Gastroesophageal sphincter (tissue), 4 donors: ENCODE measurements around the gene EGFR. TPM values are rescaled to one million over a fixed set of nuclear protein-coding genes. Genes with fewer than 3 reads are reported as not detected.

ENCODE experiments used
- ATAC-seq: fragments of 150-250 bp; one replicate; pipeline ENCODE4 v1.9.1; 2016; ENCODE audit warnings: mild to moderate bottlenecking, moderate library complexity
- H3K27ac ChIP-seq, 4 donors: fragments of 200-600 bp; sonication (generic) in 3 of 4; 1 replicate in 3 of 4; 2 replicates in 1 of 4; pipeline ENCODE4 v1.5.1; 2016 to 2019
- H3K27me3 ChIP-seq: fragments of 200-600 bp; sonication (generic); one replicate; pipeline ENCODE4 v1.5.1; 2019
- H3K36me3 ChIP-seq, 2 donors: fragments of 200-600 bp; sonication (generic); one replicate each; pipeline ENCODE4 v1.5.1; 2019; ENCODE audit warnings: control low read depth in 1 of 2
- H3K4me1 ChIP-seq, 3 donors: fragments of 200-600 bp; sonication (generic); 1 replicate in 2 of 3; 2 replicates in 1 of 3; pipeline ENCODE4 v1.5.1; 2016 to 2019; ENCODE audit warnings: control low read depth in 2 of 3
- H3K4me3 ChIP-seq, 2 donors: fragments of 200-600 bp; sonication (generic); one replicate each; pipeline ENCODE4 v1.5.1; 2019; ENCODE audit warnings: mild to moderate bottlenecking in 1 of 2, moderate library complexity in 1 of 2
- H3K9me3 ChIP-seq, 3 donors: fragments of 200-600 bp; sonication (generic); one replicate each; pipeline ENCODE4 v1.5.1; 2017 to 2019; ENCODE audit warnings: control low read depth in 2 of 3
- EP300 ChIP-seq: sonication (generic); formaldehyde crosslinking; IDR thresholded peaks from one replicate; pipeline ENCODE4 v1.6.1; 2017; ENCODE audit warnings: antibody characterized with exemption, mild to moderate bottlenecking
- POLR2A ChIP-seq, 2 donors: fragments of 450-650 bp; IDR thresholded peaks; one replicate each; pipeline ENCODE4 v1.6.1; 2017; ENCODE audit warnings: antibody characterized with exemption in 2 of 2, mild to moderate bottlenecking in 2 of 2, moderate library complexity in 1 of 2
- POLR2AphosphoS5 ChIP-seq: sonication (generic); formaldehyde crosslinking; IDR thresholded peaks from one replicate; pipeline ENCODE4 v1.6.1; 2017; ENCODE audit warnings: antibody characterized with exemption
- WGBS, 2 donors: methylation state at CpG; one replicate each; pipeline ENCODE4 v1.1.5; 2018; ENCODE audit warnings: low coverage in 1 of 2; 5-methylcytosine and 5-hydroxymethylcytosine counted together
- total RNA-seq, 4 donors: library from RNA; depleted of rRNA; stranded (reverse); fragments of >200 nt; gene quantifications; one replicate each; pipeline ENCODE4 v1.1.0, GENCODE V29; 2016
- TF ChIP-seq, protein P1 (sequence below), 4 experiments: fragments of 200-600 bp in 2 of 4; fragments of 450-650 bp in 2 of 4; sonication (generic) in 1 of 4; IDR thresholded peaks; one replicate each; pipeline ENCODE4 v1.5.1; 2017 to 2019; ENCODE audit warnings: antibody characterized with exemption in 4 of 4, mild to moderate bottlenecking in 2 of 4, moderate library complexity in 2 of 4

The EGFR gene
- total RNA-seq, 4 donors from 2014 or later: 85.7 to 126 (median 111) TPM

- Histone ChIP-seq H3K4me1 (no peaks in the 10 kb centered on the region), H3K9me3 (no peaks in the 10 kb centered on the region), H3K27me3 (peaks cover under 1% of the 10 kb centered on the region), H3K36me3 (no peaks in the 10 kb centered on the region), H3K27ac (no peak overlapping the region), H3K4me3 (no peak overlapping the region)
- 60 to 76% methylated on average over 3 of the region's 3 CpGs for WGBS, 2 donors
- TF ChIP-seq, protein P1, sequence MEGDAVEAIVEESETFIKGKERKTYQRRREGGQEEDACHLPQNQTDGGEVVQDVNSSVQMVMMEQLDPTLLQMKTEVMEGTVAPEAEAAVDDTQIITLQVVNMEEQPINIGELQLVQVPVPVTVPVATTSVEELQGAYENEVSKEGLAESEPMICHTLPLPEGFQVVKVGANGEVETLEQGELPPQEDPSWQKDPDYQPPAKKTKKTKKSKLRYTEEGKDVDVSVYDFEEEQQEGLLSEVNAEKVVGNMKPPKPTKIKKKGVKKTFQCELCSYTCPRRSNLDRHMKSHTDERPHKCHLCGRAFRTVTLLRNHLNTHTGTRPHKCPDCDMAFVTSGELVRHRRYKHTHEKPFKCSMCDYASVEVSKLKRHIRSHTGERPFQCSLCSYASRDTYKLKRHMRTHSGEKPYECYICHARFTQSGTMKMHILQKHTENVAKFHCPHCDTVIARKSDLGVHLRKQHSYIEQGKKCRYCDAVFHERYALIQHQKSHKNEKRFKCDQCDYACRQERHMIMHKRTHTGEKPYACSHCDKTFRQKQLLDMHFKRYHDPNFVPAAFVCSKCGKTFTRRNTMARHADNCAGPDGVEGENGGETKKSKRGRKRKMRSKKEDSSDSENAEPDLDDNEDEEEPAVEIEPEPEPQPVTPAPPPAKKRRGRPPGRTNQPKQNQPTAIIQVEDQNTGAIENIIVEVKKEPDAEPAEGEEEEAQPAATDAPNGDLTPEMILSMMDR (IDR thresholded peaks at IDR 0.05): no peak
- no peak for TF ChIP-seq EP300
- TF ChIP-seq POLR2A (IDR thresholded peaks at IDR 0.05): no peak
- TF ChIP-seq POLR2AphosphoS5: no peak
- no peak for ATAC-seq
These were observed 220.6 kb downstream of the EGFR start for GRCh38 chr7:55239406-55239805.

DNA sequence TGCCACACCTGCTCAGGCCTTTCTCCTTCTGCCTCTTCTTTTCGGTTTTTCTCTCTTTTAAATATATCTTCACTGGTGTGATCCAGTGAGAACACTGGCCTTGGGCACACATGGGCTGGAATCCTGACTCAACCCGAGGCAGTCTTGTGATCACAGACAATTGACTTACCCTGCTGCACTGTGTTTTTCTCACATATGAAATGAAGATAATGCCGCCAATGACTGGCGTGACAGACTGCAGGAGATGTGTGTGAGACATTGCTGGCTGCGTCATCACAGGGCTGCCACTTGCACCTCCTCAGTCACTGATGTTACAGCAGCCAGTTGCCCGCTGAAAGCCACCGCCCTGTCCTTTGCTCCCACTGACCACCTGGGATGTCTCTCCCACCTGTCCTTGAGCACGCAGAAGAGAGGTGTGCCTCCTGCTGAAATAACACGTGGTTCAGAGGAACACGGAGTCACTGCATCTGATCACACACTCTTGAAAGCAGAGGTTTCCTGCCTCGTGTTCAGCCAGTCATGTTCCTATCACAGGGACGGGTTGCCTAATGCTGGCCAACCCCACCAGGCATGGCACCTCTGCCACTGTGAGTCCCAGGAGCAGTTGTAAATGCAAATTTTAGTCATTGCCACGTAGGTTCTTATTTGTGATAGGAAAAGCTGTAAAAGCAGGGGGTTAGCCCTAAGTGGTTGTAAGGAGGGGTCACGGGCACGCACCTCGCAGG, 221.8 kb downstream of the EGFR start:
- 80 to 83% methylated on average over 2 to 12 of the region's 16 CpGs for WGBS, 2 donors
- Histone ChIP-seq H3K27ac (no peak overlapping the region), H3K4me1 (no peaks in the 10 kb centered on the region), H3K9me3 (no peaks in the 10 kb centered on the region), H3K36me3 (no peaks in the 10 kb centered on the region), H3K27me3 (no peaks in the 10 kb centered on the region), H3K4me3 (no peak overlapping the region)
- no peak for TF ChIP-seq POLR2AphosphoS5
- no peak for TF ChIP-seq EP300
- no peak for ATAC-seq

GRCh38 chr7:55241958-55242357, 223.1 kb downstream of the EGFR start:
- Histone ChIP-seq H3K4me3 (no peak overlapping the region), H3K27ac (no peak overlapping the region), H3K36me3 (no peaks in the 10 kb centered on the region), H3K4me1 (no peaks in the 10 kb centered on the region), H3K9me3 (no peaks in the 10 kb centered on the region), H3K27me3 (no peaks in the 10 kb centered on the region)
- TF ChIP-seq POLR2AphosphoS5 (no peak), EP300 (no peak), POLR2A (IDR thresholded peaks at IDR 0.05) (no peak)
- TF ChIP-seq, protein P1 (IDR thresholded peaks at IDR 0.05): no peak
- ATAC-seq: no peak
- 78 to 98% methylated on average over 5 to 6 of the region's 6 CpGs for WGBS, 2 donors

GRCh38 chr7:55242613-55243012, 223.8 kb downstream of the EGFR start:
- 50% methylated on average over 2 of the region's 2 CpGs; no CpG with 5 or more reads in 1 of the 2 donors for WGBS, 2 donors
- Histone ChIP-seq H3K27ac (no peak overlapping the region), H3K27me3 (no peaks in the 10 kb centered on the region), H3K9me3 (no peaks in the 10 kb centered on the region), H3K36me3 (no peaks in the 10 kb centered on the region), H3K4me3 (no peak overlapping the region), H3K4me1 (no peaks in the 10 kb centered on the region)
- no peak for ATAC-seq
- no peak for TF ChIP-seq EP300
- TF ChIP-seq, protein P1 (IDR thresholded peaks at IDR 0.05): no peak
- TF ChIP-seq POLR2A (IDR thresholded peaks at IDR 0.05): no peak
- TF ChIP-seq POLR2AphosphoS5: no peak

GRCh38 chr7:55244006-55244745, 225.4 kb downstream of the EGFR start:
- 92 to 94% methylated on average over 5 to 11 of the region's 13 CpGs for WGBS, 2 donors
- TF ChIP-seq, protein P1 (IDR thresholded peaks at IDR 0.05): no peak
- TF ChIP-seq POLR2A (IDR thresholded peaks at IDR 0.05) (no peak), EP300 (no peak), POLR2AphosphoS5 (no peak)
- Histone ChIP-seq H3K36me3 (no peaks in the 10 kb centered on the region), H3K4me1 (no peaks in the 10 kb centered on the region), H3K27me3 (no peaks in the 10 kb centered on the region), H3K9me3 (no peaks in the 10 kb centered on the region), H3K27ac (no peak overlapping the region), H3K4me3 (no peak overlapping the region)
- ATAC-seq: no peak
